OCI-LY7 (cell line): ENCODE measurements around the gene ATP9A. TPM values are rescaled to one million over a fixed set of nuclear protein-coding genes. Genes with fewer than 3 reads are reported as not detected.
"Not testable (repeated sequence)": the region's sequence is repeated elsewhere in the genome, so short reads cannot be mapped to it uniquely, and the experiment has no call there.

ENCODE experiments used
- BruUV-seq: library from RNA; stranded (reverse); fragments of 400-500 nt; replicated peaks from 2 replicates; lab custom pipeline; 2021; lab: Mats Ljungman, UMichigan
- CTCF ChIA-PET: fragments of 300-600 bp; sonication (Branson Sonifier 250); formaldehyde crosslinking; loops from one replicate; lab custom pipeline; 2022; ENCODE audit warnings: antibody characterized with exemption; ENCODE audit not compliant: unreplicated experiment; lab: Charles Lee
- POLR2A ChIA-PET: fragments of 300-600 bp; sonication (Branson Sonifier 250); formaldehyde crosslinking; loops from one replicate; lab custom pipeline; 2022; ENCODE audit warnings: antibody characterized with exemption; lab: Charles Lee
- DNase-seq: peaks from one replicate; pipeline ENCODE4 v3.0.0-alpha.2; 2015; ENCODE audit warnings: low spot score
- H2AFZ ChIP-seq: fragments of 200-600 bp; sonication (generic), shearing (Covaris generic); 2 replicates; pipeline ENCODE4 v1.6.1; 2014; ENCODE audit warnings: mild to moderate bottlenecking, antibody characterized with exemption, low read length, moderate library complexity
- H3K27ac ChIP-seq: fragments of 200-600 bp; sonication (generic); 2 replicates; pipeline ENCODE4 v1.5.1; 2014; ENCODE audit warnings: mixed run types, low read depth, mild to moderate bottlenecking, moderate library complexity, low read length, inconsistent platforms; ENCODE audit not compliant: poor library complexity, severe bottlenecking
- H3K36me3 ChIP-seq: fragments of 200-600 bp; sonication (generic); 2 replicates; pipeline ENCODE4 v1.6.1; 2014; ENCODE audit warnings: mild to moderate bottlenecking, antibody characterized with exemption, low read length, moderate library complexity, mixed read lengths; ENCODE audit not compliant: insufficient read depth
- H3K4me1 ChIP-seq: fragments of 200-600 bp; sonication (generic); 2 replicates; pipeline ENCODE4 v1.5.1; 2014; ENCODE audit warnings: mild to moderate bottlenecking, low read length; ENCODE audit not compliant: insufficient read depth, poor library complexity, severe bottlenecking
- H3K4me2 ChIP-seq: fragments of 200-600 bp; sonication (generic); 2 replicates; pipeline ENCODE4 v1.6.1; 2014; ENCODE audit warnings: mild to moderate bottlenecking, low read length
- H3K4me3 ChIP-seq: fragments of 200-600 bp; sonication (generic); 2 replicates; pipeline ENCODE4 v1.5.1; 2014; ENCODE audit warnings: mild to moderate bottlenecking, low read depth, low read length; ENCODE audit not compliant: poor library complexity, severe bottlenecking
- H3K79me2 ChIP-seq: fragments of 200-600 bp; sonication (generic); 2 replicates; pipeline ENCODE4 v1.6.1; 2016; ENCODE audit warnings: low read depth, mild to moderate bottlenecking, low read length, moderate library complexity, mixed read lengths; ENCODE audit not compliant: insufficient read depth
- H3K9me2 ChIP-seq: fragments of 200-600 bp; sonication (generic); 2 replicates; pipeline ENCODE4 v1.6.1; 2016; ENCODE audit warnings: mild to moderate bottlenecking, low read length, mixed read lengths; ENCODE audit not compliant: insufficient read depth
- H3K9me3 ChIP-seq: fragments of 200-600 bp; sonication (generic); 2 replicates; pipeline ENCODE4 v1.6.1; 2014; ENCODE audit warnings: mild to moderate bottlenecking, mixed run types, low read length, mixed read lengths
- H4K20me1 ChIP-seq: fragments of 200-600 bp; sonication (generic); 2 replicates; pipeline ENCODE4 v1.6.1; 2014; ENCODE audit warnings: mild to moderate bottlenecking, antibody characterized with exemption, low read length, moderate library complexity, mixed read lengths; ENCODE audit not compliant: insufficient read depth
- EZH2phosphoT487 ChIP-seq: fragments of 200-600 bp; sonication (generic); IDR thresholded peaks from 2 replicates; pipeline ENCODE4 v1.6.1; 2018; ENCODE audit warnings: low read depth, borderline replicate concordance, mild to moderate bottlenecking, mixed run types, antibody characterized with exemption, low read length, moderate library complexity, mixed read lengths
- intact Hi-C: fragments of 100-400 bp; cut with micrococcal nuclease; formaldehyde crosslinking; loops from one replicate; pipeline ENCODE4 v1.10.0; 2022; ENCODE audit not compliant: unreplicated experiment
- total RNA-seq, 2 experiments: library from RNA; depleted of rRNA in 1 of 2; stranded (reverse); fragments of >200 nt in 1 of 2; shearing (Covaris generic) in 1 of 2; gene quantifications; 2 replicates each; pipeline ENCODE4 v1.2.3, GENCODE V29; 2014 to 2022
- TF ChIP-seq, protein P1 (sequence below): fragments of 200-600 bp; sonication (generic); conservative IDR thresholded peaks from 2 replicates; pipeline ENCODE4 v1.5.1; 2014; ENCODE audit warnings: mild to moderate bottlenecking, antibody characterized with exemption, low read length, moderate library complexity, mixed read lengths

ATP9A gene
- total RNA-seq, 2 experiments from 2014 or later: 0.67 to 0.85 TPM

DNA sequence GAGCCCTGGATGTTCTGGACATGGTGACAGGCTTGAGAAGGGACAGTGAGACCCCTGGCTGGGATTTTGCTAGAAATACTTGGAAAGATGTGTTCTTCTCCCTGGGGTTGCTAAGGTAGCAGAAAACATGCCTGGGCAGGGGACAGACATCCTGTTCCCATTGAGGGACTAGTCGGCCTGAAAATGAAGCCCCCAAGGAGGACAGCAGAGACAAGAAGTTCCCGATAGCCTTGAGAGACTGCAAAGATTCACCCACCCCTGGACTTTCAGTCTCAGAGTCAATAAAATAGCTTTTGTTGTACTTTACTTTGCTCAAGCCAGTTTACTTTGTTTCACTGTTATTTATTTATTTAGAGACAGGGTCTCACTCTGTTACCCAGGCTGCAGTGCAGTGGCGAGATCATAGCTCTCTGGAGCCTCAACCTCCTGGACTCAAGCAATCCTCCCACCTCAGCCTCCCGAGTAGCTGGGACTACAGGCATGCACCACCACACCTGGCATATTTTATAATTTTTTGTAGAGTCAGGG, 28.4 kb downstream of the ATP9A start:
- BruUV-seq: no TSS peak
- CTCF ChIA-PET: no interaction called here
- Histone ChIP-seq H4K20me1 (no peaks in the 10 kb centered on the region), H3K79me2 (no peaks in the 10 kb centered on the region), H3K36me3 (no peaks in the 10 kb centered on the region), H3K4me1 (no peaks in the 10 kb centered on the region), H3K4me2 (no peak overlapping the region), H2AFZ (no peak overlapping the region), H3K4me3 (no peak overlapping the region), H3K27ac (no peak overlapping the region), H3K9me2 (no peaks in the 10 kb centered on the region), H3K9me3 (no peaks in the 10 kb centered on the region)
- intact Hi-C loops: no loop called here
- DNase-seq: no peak
- no peak for TF ChIP-seq EZH2phosphoT487
- TF ChIP-seq, protein P1, sequence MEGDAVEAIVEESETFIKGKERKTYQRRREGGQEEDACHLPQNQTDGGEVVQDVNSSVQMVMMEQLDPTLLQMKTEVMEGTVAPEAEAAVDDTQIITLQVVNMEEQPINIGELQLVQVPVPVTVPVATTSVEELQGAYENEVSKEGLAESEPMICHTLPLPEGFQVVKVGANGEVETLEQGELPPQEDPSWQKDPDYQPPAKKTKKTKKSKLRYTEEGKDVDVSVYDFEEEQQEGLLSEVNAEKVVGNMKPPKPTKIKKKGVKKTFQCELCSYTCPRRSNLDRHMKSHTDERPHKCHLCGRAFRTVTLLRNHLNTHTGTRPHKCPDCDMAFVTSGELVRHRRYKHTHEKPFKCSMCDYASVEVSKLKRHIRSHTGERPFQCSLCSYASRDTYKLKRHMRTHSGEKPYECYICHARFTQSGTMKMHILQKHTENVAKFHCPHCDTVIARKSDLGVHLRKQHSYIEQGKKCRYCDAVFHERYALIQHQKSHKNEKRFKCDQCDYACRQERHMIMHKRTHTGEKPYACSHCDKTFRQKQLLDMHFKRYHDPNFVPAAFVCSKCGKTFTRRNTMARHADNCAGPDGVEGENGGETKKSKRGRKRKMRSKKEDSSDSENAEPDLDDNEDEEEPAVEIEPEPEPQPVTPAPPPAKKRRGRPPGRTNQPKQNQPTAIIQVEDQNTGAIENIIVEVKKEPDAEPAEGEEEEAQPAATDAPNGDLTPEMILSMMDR: no peak
- POLR2A ChIA-PET: interaction anchor here (0.6 kb wide), 2 partner anchors 111 to 476 kb away, joined by 3 read pairs; no protein-coding TSS in a partner anchor

DNA sequence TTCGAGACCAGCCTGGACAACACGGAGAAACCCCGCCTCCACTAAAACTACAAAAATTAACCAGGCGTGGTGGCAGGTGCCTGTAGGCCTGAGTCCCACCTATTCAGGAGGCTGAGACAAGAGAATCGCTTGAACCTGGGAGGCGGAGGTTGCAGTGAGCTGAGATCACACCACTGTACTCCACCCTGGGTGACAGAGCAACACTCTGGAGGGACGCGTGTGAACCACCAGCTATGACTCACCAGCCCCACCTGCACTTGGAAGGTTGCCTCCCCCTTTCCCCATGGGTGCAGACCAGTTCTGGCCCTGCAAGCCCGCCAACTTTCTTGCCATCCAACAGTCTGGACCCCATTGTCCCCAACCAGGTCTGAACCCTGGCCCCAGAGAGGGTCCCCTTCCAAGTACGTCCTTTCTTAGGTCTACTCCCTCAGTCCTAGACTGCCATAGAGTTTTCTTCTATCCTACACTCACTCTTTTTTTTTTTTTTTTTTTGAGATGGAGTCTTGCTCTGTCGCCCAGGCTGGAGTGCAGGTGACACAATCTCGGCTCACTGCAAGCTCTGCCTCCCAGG, 29.2 kb downstream of the ATP9A start:
- Histone ChIP-seq H3K9me3 (no peaks in the 10 kb centered on the region), H3K4me1 (no peaks in the 10 kb centered on the region), H2AFZ (no peak overlapping the region), H3K4me2 (no peak overlapping the region), H3K9me2 (no peaks in the 10 kb centered on the region), H3K36me3 (no peaks in the 10 kb centered on the region), H4K20me1 (no peaks in the 10 kb centered on the region), H3K27ac (no peak overlapping the region), H3K79me2 (no peaks in the 10 kb centered on the region), H3K4me3 (no peak overlapping the region)
- ChIA-PET POLR2A (interaction anchor here (0.6 kb wide), 1 partner anchor 110 kb away, joined by 3 read pairs; no protein-coding TSS in a partner anchor), CTCF (no interaction called here)
- BruUV-seq: no TSS peak
- no peak for DNase-seq
- TF ChIP-seq EZH2phosphoT487: no peak
- TF ChIP-seq, protein P1: no peak
- intact Hi-C loops: no loop called here

DNA sequence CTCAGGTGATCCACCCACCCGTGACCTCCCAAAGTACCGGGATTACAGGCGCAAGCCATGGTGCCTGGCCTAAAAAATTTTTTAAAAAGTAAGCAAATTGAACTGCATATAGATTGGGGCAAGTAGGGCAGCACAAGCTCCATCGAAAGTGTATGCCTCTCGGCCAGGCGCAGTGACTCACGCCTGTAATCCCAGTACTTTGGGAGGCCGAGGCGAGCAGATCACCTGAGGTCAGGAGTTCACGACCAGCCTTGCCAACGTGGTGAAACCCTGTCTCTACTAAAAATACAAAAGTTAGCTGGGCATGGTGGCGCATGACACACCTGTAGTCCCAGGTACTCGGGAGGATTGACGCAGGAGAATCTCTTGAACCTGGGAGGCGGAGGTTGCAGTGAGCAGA, 29.9 kb downstream of the ATP9A start:
- H3K4me3 ChIP-seq, H4K20me1 ChIP-seq, H3K4me2 ChIP-seq, H3K79me2 ChIP-seq, H3K9me2 ChIP-seq, H3K36me3 ChIP-seq, H3K9me3 ChIP-seq, H3K27ac ChIP-seq, POLR2A ChIA-PET, CTCF ChIA-PET, H2AFZ ChIP-seq, DNase-seq, H3K4me1 ChIP-seq, BruUV-seq, intact Hi-C loops: not testable (repeated sequence)
